GM23338 (cell line): Measurements from ENCODE around the gene HIVEP3. TPM values are rescaled to one million over a fixed set of nuclear protein-coding genes. Genes with fewer than 3 reads are reported as not detected.

ENCODE experiments used
- ATAC-seq: fragments of 200-7000 bp; cut with Tn5 transposase; 3 replicates; pipeline ENCODE4 v1.9.1; 2020
- DNase-seq: peaks from one replicate; pipeline ENCODE4 v3.0.0-alpha.2; 2015; ENCODE audit warnings: low spot score
- H2AFZ ChIP-seq: fragments of 200-600 bp; sonication (generic); 2 replicates; pipeline ENCODE4 v1.8.0; 2016; ENCODE audit warnings: antibody characterized with exemption, mild to moderate bottlenecking, moderate library complexity
- H3F3A ChIP-seq: fragments of 200-600 bp; sonication (generic); replicated peaks from 2 replicates; pipeline ENCODE4 v1.8.0; 2017; ENCODE audit warnings: antibody characterized with exemption, mixed run types, low read depth
- H3K27ac ChIP-seq: fragments of 200-600 bp; sonication (generic); 2 replicates; pipeline ENCODE4 v1.6.1; 2016; ENCODE audit warnings: low read depth
- H3K27me3 ChIP-seq: fragments of 200-600 bp; sonication (generic); 2 replicates; pipeline ENCODE4 v1.8.0; 2016; ENCODE audit warnings: mild to moderate bottlenecking, mixed run types, moderate library complexity; ENCODE audit not compliant: insufficient read depth
- H3K36me3 ChIP-seq: fragments of 200-600 bp; sonication (generic); 2 replicates; pipeline ENCODE4 v1.8.0; 2016; ENCODE audit warnings: mild to moderate bottlenecking; ENCODE audit not compliant: insufficient read depth
- H3K4me1 ChIP-seq: fragments of 200-600 bp; sonication (generic); 2 replicates; pipeline ENCODE4 v1.8.0; 2016; ENCODE audit warnings: mild to moderate bottlenecking, moderate library complexity; ENCODE audit not compliant: insufficient read depth
- H3K4me2 ChIP-seq: fragments of 200-600 bp; sonication (generic); 2 replicates; pipeline ENCODE4 v1.7.1; 2017; ENCODE audit warnings: mixed run types
- H3K4me3 ChIP-seq: fragments of 200-600 bp; sonication (generic); 2 replicates; pipeline ENCODE4 v1.6.1; 2016; ENCODE audit warnings: mixed run types
- H3K79me2 ChIP-seq: fragments of 200-600 bp; sonication (generic); replicated peaks from 2 replicates; pipeline ENCODE4 v1.8.0; 2017; ENCODE audit warnings: mild to moderate bottlenecking; ENCODE audit not compliant: insufficient read depth
- H3K9me2 ChIP-seq: fragments of 200-600 bp; sonication (generic); 2 replicates; pipeline ENCODE4 v1.8.0; 2017; ENCODE audit not compliant: insufficient read depth
- H4K20me1 ChIP-seq: fragments of 200-600 bp; sonication (generic); replicated peaks from 2 replicates; pipeline ENCODE4 v1.8.0; 2017; ENCODE audit warnings: mild to moderate bottlenecking; ENCODE audit not compliant: insufficient read depth
- H3K27ac Mint-ChIP-seq: 2 replicates; pipeline ENCODE4 v1.8.0; 2020; ENCODE audit warnings: inconsistent platforms, mild to moderate bottlenecking, moderate library complexity, mixed read lengths
- H3K27me3 Mint-ChIP-seq: 3 replicates; pipeline ENCODE4 v1.8.0; 2022; ENCODE audit warnings: low read depth, mild to moderate bottlenecking, moderate library complexity, mixed read lengths, inconsistent platforms; ENCODE audit not compliant: insufficient read depth, poor library complexity
- H3K36me3 Mint-ChIP-seq: 3 replicates; pipeline ENCODE4 v1.8.0; 2021; ENCODE audit warnings: low read depth, mild to moderate bottlenecking, inconsistent platforms, moderate library complexity, mixed read lengths
- H3K4me1 Mint-ChIP-seq: 3 replicates; pipeline ENCODE4 v1.8.0; 2020; ENCODE audit warnings: mild to moderate bottlenecking, inconsistent platforms, mixed read lengths
- H3K4me3 Mint-ChIP-seq: 3 replicates; pipeline ENCODE4 v1.8.0; 2021; ENCODE audit warnings: moderate library complexity, mild to moderate bottlenecking, inconsistent platforms, mixed read lengths
- H3K9me3 Mint-ChIP-seq: 3 replicates; pipeline ENCODE4 v1.8.0; 2020; ENCODE audit warnings: moderate library complexity, mild to moderate bottlenecking, inconsistent platforms, mixed read lengths
- CREB1 ChIP-seq: fragments of 250-450 bp; sonication (Bioruptor Pico); IDR thresholded peaks from 2 replicates; pipeline ENCODE4 v1.5.0; 2020; ENCODE audit warnings: low read depth, mild to moderate bottlenecking, moderate library complexity
- CTCF ChIP-seq, 2 experiments: fragments of 200-600 bp in 1 of 2; sonication (generic) in 1 of 2; conservative IDR thresholded peaks; 2 replicates each; pipeline versions ENCODE4 v1.5.1 to v1.6.1; 2016 to 2017; ENCODE audit warnings: antibody characterized with exemption in 2 of 2, low read depth in 2 of 2, mild to moderate bottlenecking in 2 of 2, moderate library complexity in 1 of 2
- EZH2phosphoT487 ChIP-seq: fragments of 200-600 bp; sonication (generic); IDR thresholded peaks from one replicate; pipeline ENCODE4 v1.8.1; 2018; ENCODE audit warnings: antibody characterized with exemption; ENCODE audit not compliant: unreplicated experiment
- NANOG ChIP-seq: IDR thresholded peaks from 2 replicates; pipeline ENCODE4 v1.6.1; 2016; ENCODE audit warnings: antibody characterized with exemption, borderline replicate concordance
- ZNF114 ChIP-seq: fragments of 250-450 bp; sonication (Bioruptor Pico); IDR thresholded peaks from 2 replicates; pipeline ENCODE4 v1.5.0; 2020; ENCODE audit warnings: mild to moderate bottlenecking, moderate library complexity
- ZNF462 ChIP-seq: fragments of 250-450 bp; sonication (Bioruptor Pico); IDR thresholded peaks from 2 replicates; pipeline ENCODE4 v1.5.0; 2020; ENCODE audit warnings: mild to moderate bottlenecking, moderate library complexity
- polyA plus RNA-seq: library from polyadenylated mRNA; unstranded; fragments of >200 nt; fragmentation: Nextera tagmentation; extraction: Ambion mirVana; gene quantifications from 2 replicates; pipeline ENCODE4 v1.2.1, GENCODE V29; 2016
- total RNA-seq: library from RNA; depleted of rRNA; stranded (reverse); fragments of >200 nt; shearing (Covaris generic); gene quantifications from 2 replicates; pipeline ENCODE4 v1.2.3, GENCODE V29; 2014
- TF ChIP-seq, protein P1 (sequence below): IDR thresholded peaks from one replicate; pipeline ENCODE4 v1.6.1; 2018; ENCODE audit warnings: antibody characterized with exemption; ENCODE audit not compliant: unreplicated experiment

HIVEP3 gene
- total and polyA plus RNA-seq, 2 experiments from 2014 or later = 0.14 to 0.24 TPM

DNA sequence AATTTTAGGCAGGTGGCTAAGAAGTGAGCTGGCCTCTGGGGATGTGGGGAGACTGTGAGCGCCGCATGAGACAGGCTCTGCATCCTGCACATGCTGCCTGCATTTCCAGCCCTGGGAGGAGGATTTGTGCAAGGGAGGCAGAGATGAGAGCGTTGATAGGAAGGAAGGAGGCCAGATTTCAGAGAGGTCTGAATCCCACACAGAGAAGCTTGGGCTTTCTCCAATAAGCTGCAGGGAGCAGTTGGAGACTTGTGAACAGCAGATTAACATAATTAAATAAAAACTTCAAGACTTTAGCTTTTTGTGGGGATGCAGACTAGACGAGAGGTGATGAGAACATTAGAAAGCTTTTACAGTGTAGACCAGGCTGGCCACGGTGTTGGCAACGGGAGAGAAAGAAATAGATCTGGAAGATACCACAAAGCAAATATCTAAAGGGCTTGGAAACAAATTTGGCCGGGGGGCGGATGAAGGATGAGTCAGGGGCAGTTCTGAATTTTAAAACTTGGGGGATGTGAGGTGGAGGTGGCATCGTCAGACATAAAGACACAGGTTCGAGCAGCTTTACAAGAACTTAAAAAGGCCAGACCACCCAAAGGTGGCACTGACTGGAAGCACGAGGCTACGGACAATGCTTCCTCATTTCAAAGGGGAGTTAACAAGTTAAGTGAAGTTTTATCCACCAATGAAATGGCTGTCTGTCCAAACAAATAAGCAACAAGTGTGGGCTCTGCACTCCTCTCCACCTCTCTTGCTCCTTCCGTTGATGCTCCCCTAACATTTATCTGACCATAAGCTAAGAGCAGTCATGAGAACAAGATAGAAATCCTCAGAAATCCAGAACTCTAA, 57.0 kb downstream of the HIVEP3 start:
- Mint-ChIP-seq H3K4me1 (peaks cover 35% of the 10 kb centered on the region), H3K36me3 (no peaks in the 10 kb centered on the region), H3K27me3 (peaks cover 10% of the 10 kb centered on the region), H3K4me3 (no peak overlapping the region), H3K9me3 (no peaks in the 10 kb centered on the region; the same call in 2 of the 3 replicates), H3K27ac (no peak overlapping the region)
- ATAC-seq (no peak), DNase-seq (no peak)
- H2AFZ ChIP-seq = peak overlapping the region; percentile 84
- H3K4me2 ChIP-seq = no peak overlapping the region
- H3K27ac ChIP-seq = no peak overlapping the region
- H4K20me1 ChIP-seq = no peaks in the 10 kb centered on the region
- H3F3A ChIP-seq = no peaks in the 10 kb centered on the region
- H3K4me1 ChIP-seq = peaks cover 17% of the 10 kb centered on the region
- TF ChIP-seq CREB1 (CRISPR knock-in tag) (no peak), EZH2phosphoT487 (no peak), ZNF462 (no peak), CTCF (conservative IDR thresholded peaks at IDR 0.05; ENCODE audit: low read depth in 2 of 2) (no peak), NANOG (no peak), ZNF114 (CRISPR knock-in tag) (no peak)
- TF ChIP-seq, protein P1, sequence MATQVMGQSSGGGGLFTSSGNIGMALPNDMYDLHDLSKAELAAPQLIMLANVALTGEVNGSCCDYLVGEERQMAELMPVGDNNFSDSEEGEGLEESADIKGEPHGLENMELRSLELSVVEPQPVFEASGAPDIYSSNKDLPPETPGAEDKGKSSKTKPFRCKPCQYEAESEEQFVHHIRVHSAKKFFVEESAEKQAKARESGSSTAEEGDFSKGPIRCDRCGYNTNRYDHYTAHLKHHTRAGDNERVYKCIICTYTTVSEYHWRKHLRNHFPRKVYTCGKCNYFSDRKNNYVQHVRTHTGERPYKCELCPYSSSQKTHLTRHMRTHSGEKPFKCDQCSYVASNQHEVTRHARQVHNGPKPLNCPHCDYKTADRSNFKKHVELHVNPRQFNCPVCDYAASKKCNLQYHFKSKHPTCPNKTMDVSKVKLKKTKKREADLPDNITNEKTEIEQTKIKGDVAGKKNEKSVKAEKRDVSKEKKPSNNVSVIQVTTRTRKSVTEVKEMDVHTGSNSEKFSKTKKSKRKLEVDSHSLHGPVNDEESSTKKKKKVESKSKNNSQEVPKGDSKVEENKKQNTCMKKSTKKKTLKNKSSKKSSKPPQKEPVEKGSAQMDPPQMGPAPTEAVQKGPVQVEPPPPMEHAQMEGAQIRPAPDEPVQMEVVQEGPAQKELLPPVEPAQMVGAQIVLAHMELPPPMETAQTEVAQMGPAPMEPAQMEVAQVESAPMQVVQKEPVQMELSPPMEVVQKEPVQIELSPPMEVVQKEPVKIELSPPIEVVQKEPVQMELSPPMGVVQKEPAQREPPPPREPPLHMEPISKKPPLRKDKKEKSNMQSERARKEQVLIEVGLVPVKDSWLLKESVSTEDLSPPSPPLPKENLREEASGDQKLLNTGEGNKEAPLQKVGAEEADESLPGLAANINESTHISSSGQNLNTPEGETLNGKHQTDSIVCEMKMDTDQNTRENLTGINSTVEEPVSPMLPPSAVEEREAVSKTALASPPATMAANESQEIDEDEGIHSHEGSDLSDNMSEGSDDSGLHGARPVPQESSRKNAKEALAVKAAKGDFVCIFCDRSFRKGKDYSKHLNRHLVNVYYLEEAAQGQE = no peak
- no peaks in the 10 kb centered on the region for H3K27me3 ChIP-seq
- no peaks in the 10 kb centered on the region for H3K36me3 ChIP-seq
- 0 out of 2 replicates have a peak, but pooled peaks cover 2% of the 10 kb centered on the region for H3K9me2 ChIP-seq
- no peak overlapping the region for H3K4me3 ChIP-seq
- H3K79me2 ChIP-seq = no peaks in the 10 kb centered on the region
